Transverse colon (tissue), 4 donors: Measurements from ENCODE around the gene EBF3.

ENCODE experiments used
- POLR2AphosphoS5 ChIP-seq, 3 donors: sonication (generic); formaldehyde crosslinking; IDR thresholded peaks; one replicate each; pipeline ENCODE4 v1.6.1; 2016; ENCODE audit warnings: antibody characterized with exemption in 3 of 3
- TF ChIP-seq, protein P1 (sequence below), 5 experiments: fragments of 200-600 bp in 3 of 5; fragments of 450-650 bp in 2 of 5; sonication (generic) in 3 of 5; IDR thresholded peaks; 1 replicate in 2 of 5; 2 replicates in 3 of 5; pipeline ENCODE4 v1.5.1; 2016 to 2017; ENCODE audit warnings: antibody characterized with exemption in 5 of 5, inconsistent platforms in 3 of 5, mild to moderate bottlenecking in 2 of 5, moderate library complexity in 1 of 5

DNA sequence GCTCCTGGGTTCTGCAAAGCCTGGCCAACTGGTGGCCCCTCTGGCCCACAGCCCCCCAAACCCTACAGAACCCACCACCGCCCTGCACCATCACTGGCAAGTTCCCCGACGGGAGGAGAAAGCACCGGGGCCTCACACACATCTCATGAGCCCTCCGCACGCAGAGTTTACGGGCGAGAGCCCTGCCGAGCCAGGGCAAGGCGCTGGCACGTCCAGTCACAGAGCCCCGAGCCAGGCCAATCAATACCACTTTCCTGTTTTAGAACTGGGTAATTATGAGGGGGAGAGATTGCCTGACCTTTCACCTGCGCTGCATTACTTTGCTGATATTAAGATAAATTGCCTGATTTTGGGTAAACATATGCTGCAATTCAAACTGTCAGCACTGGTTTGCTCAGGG, 113.3 kb downstream of the EBF3 start:
- TF ChIP-seq, protein P1, sequence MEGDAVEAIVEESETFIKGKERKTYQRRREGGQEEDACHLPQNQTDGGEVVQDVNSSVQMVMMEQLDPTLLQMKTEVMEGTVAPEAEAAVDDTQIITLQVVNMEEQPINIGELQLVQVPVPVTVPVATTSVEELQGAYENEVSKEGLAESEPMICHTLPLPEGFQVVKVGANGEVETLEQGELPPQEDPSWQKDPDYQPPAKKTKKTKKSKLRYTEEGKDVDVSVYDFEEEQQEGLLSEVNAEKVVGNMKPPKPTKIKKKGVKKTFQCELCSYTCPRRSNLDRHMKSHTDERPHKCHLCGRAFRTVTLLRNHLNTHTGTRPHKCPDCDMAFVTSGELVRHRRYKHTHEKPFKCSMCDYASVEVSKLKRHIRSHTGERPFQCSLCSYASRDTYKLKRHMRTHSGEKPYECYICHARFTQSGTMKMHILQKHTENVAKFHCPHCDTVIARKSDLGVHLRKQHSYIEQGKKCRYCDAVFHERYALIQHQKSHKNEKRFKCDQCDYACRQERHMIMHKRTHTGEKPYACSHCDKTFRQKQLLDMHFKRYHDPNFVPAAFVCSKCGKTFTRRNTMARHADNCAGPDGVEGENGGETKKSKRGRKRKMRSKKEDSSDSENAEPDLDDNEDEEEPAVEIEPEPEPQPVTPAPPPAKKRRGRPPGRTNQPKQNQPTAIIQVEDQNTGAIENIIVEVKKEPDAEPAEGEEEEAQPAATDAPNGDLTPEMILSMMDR (IDR thresholded peaks at IDR 0.05) = no peak
- TF ChIP-seq POLR2AphosphoS5 (IDR thresholded peaks at IDR 0.05) = no peak
